Measurements from ENCODE around the gene IKZF1. TPM values are rescaled to one million over a fixed set of nuclear protein-coding genes. Genes with fewer than 3 reads are reported as not detected.

Gene IKZF1
- total and polyA plus RNA-seq, 12 donors, result 0.98 to 31.5 (median 9.4) TPM

- Histone ChIP-seq H3K36me3 (replicated peaks in 1 of 2) (no peaks in the 10 kb centered on the region), H3K9me3 (replicated peaks in 1 of 3) (no peaks in the 10 kb centered on the region), H3K27ac (no peak overlapping the region), H3K4me1 (replicated peaks in 1 of 2) (no peaks in the 10 kb centered on the region), H3K27me3 (no peaks in the 10 kb centered on the region), H3K4me3 (no peak overlapping the region)
- WGBS, 4 donors, result 88 to 95% (median 90%) methylated on average over 5 of the region's 5 CpGs
- DNase-seq, result no peak
- intact Hi-C loops (cut with DNase I), result no loop called here
- TF ChIP-seq POLR2A (IDR thresholded peaks at IDR 0.05) (no peak), CTCF (IDR thresholded peaks at IDR 0.05) (no peak)
These were observed 121.9 kb downstream of the IKZF1 start for GRCh38 chr7:50426280-50427045.

- H3K4me1 ChIP-seq (replicated peaks in 1 of 2), result no peaks in the 10 kb centered on the region
- 82 to 92% (median 85%) methylated on average over 2 of the region's 2 CpGs for WGBS, 4 donors
- no peak for DNase-seq
- intact Hi-C loops (cut with DNase I), result no loop called here
- H3K27ac ChIP-seq, result no peak overlapping the region
- H3K36me3 ChIP-seq (replicated peaks in 1 of 2), result no peaks in the 10 kb centered on the region
- no peaks in the 10 kb centered on the region for H3K27me3 ChIP-seq
- no peak for TF ChIP-seq POLR2A (IDR thresholded peaks at IDR 0.05)
- no peak for TF ChIP-seq CTCF (IDR thresholded peaks at IDR 0.05)
- H3K9me3 ChIP-seq (replicated peaks in 1 of 3), result no peaks in the 10 kb centered on the region
- H3K4me3 ChIP-seq, result no peak overlapping the region
These were observed 123.0 kb downstream of the IKZF1 start for GRCh38 chr7:50427518-50427917.

GRCh38 chr7:50428911-50429310 lies 124.4 kb downstream of the IKZF1 start:
- no peak for DNase-seq
- intact Hi-C loops (cut with DNase I), result no loop called here
- no peak overlapping the region for H3K4me3 ChIP-seq
- H3K4me1 ChIP-seq (replicated peaks in 1 of 2), result no peaks in the 10 kb centered on the region
- no peaks in the 10 kb centered on the region for H3K27me3 ChIP-seq
- TF ChIP-seq POLR2A (IDR thresholded peaks at IDR 0.05) (no peak), CTCF (IDR thresholded peaks at IDR 0.05) (no peak)
- 81 to 88% (median 82%) methylated on average over 3 of the region's 3 CpGs for WGBS, 4 donors
- H3K36me3 ChIP-seq (replicated peaks in 1 of 2), result no peaks in the 10 kb centered on the region
- H3K9me3 ChIP-seq (replicated peaks in 1 of 3), result no peaks in the 10 kb centered on the region
- no peak overlapping the region for H3K27ac ChIP-seq

GRCh38 chr7:50431316-50431715 lies 126.8 kb downstream of the IKZF1 start:
- 81 to 86% (median 83%) methylated on average over 2 of the region's 2 CpGs for WGBS, 4 donors
- Histone ChIP-seq H3K27me3 (no peaks in the 10 kb centered on the region), H3K27ac (no peak overlapping the region), H3K9me3 (replicated peaks in 1 of 3) (no peaks in the 10 kb centered on the region), H3K36me3 (replicated peaks in 1 of 2) (no peaks in the 10 kb centered on the region), H3K4me1 (replicated peaks in 1 of 2) (no peaks in the 10 kb centered on the region), H3K4me3 (no peak overlapping the region)
- intact Hi-C loops (cut with DNase I), result no loop called here
- no peak for TF ChIP-seq CTCF (IDR thresholded peaks at IDR 0.05)
- no peak for DNase-seq

Measured in adrenal gland (tissue), 12 donors.